ENCODE data around the gene ZXDC. TPM values are rescaled to one million over a fixed set of nuclear protein-coding genes. Genes with fewer than 3 reads are reported as not detected.

Gene ZXDC
- total and polyA plus RNA-seq, 2 donors from 2014 or later = 11.4 to 44.8 TPM

DNA sequence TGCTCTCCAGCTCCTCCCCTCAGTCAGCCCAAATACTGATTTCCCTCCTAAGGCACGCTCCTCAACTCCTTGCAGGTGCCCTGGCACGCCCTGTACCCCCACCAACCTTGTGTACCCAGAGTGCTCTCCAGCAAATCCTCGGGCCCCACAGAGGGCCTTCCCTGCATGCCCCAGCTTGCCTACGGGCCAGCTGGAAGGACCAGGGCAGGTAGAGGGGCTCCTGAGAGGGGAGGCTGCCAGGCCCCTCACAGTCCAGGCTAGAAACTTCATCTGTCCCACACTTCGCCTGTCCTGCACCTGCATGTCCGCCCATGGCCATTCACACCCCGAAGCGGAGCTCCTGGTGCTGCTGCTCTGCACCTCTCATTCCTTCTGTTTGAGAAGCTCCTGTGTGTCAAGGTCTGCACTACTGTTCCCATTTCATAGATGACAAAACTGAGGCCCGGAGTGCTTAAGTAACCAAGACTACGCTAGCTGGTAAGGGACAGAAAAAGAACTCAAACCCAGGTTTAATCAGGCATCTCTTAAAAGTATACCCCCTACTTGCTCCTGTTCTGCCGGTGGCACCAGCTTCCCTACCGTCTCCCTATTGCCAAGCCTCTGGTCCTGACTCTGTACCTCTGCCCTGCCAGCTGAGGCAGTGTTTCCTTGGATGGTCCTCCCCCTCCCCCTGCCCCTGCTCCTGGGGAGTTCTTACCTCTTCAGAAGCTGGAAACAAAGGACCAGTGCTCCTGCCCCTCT is 35.6 kb downstream of the ZXDC start:
- H3K27ac ChIP-seq (ENCODE audit: low read depth in 2 of 2, low read length in 2 of 2) = no peak overlapping the region
- FAIRE-seq = no peak
- intact Hi-C loops (cut with DNase I) = no loop called here
- H3K9me3 ChIP-seq (ENCODE audit: control insufficient read depth in 2 of 3, insufficient read depth in 1 of 3, low read length in 3 of 3) = no peaks in the 10 kb centered on the region
- no peaks in the 10 kb centered on the region for H3K4me1 ChIP-seq (ENCODE audit: control insufficient read depth in 2 of 3, insufficient read depth in 2 of 3, low read depth in 1 of 3, low read length in 3 of 3)
- no peaks in the 10 kb centered on the region for H3K27me3 ChIP-seq (ENCODE audit: control insufficient read depth, insufficient read depth, low read length)
- H3K4me3 ChIP-seq (ENCODE audit: low read length in 3 of 3) = no peak overlapping the region
- TF ChIP-seq, protein P1, sequence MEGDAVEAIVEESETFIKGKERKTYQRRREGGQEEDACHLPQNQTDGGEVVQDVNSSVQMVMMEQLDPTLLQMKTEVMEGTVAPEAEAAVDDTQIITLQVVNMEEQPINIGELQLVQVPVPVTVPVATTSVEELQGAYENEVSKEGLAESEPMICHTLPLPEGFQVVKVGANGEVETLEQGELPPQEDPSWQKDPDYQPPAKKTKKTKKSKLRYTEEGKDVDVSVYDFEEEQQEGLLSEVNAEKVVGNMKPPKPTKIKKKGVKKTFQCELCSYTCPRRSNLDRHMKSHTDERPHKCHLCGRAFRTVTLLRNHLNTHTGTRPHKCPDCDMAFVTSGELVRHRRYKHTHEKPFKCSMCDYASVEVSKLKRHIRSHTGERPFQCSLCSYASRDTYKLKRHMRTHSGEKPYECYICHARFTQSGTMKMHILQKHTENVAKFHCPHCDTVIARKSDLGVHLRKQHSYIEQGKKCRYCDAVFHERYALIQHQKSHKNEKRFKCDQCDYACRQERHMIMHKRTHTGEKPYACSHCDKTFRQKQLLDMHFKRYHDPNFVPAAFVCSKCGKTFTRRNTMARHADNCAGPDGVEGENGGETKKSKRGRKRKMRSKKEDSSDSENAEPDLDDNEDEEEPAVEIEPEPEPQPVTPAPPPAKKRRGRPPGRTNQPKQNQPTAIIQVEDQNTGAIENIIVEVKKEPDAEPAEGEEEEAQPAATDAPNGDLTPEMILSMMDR (IDR thresholded peaks at IDR 0.05; ENCODE audit: borderline replicate concordance, extremely low read depth, insufficient read depth) = no peak
- DNase-seq = peak in 3 of 5 donors; percentile 5 to 37 (median 32)
- no peak overlapping the region for H3K9ac ChIP-seq (ENCODE audit: low read length in 3 of 3)
- H3K36me3 ChIP-seq (ENCODE audit: control insufficient read depth in 2 of 3, insufficient read depth in 3 of 3, low read length in 3 of 3) = peaks cover 0 to 39% (median 9%) of the 10 kb centered on the region in 3 donors

DNA sequence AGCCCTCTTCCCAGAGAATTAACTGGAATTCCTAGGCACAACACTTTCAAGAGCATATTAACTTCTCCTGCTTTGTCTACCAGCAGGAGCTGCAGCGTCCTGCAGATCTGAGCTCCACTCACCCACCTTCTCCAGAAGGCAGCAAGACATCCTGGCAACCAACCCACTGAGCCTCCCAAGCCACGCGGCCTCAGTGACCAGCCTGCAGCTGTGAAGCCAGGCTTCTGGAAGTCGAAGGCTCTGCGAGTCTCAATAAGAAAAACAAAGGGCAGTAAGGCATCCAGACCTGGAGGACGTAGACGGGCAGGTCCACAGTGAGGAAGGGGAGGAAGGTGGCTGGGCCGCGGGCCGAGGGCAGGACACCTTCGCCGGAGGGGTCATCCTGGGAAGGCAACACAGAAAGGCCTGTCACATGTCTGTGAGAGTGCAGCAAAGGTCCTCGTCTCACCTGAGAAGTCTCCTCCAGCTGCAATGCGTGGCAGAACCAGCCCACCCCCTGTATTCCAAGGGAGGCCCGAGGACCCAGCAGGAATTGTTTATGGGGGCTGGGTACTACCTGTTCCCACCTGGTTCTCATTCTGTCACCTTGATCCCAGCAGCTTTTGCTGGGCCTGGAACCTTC is 36.2 kb downstream of the ZXDC start:
- Histone ChIP-seq H3K27me3 (ENCODE audit: control insufficient read depth, insufficient read depth, low read length) (no peaks in the 10 kb centered on the region), H3K9me3 (ENCODE audit: control insufficient read depth in 2 of 3, insufficient read depth in 1 of 3, low read length in 3 of 3) (no peaks in the 10 kb centered on the region), H3K36me3 (ENCODE audit: control insufficient read depth in 2 of 3, insufficient read depth in 3 of 3, low read length in 3 of 3) (peaks cover 0 to 39% (median 9%) of the 10 kb centered on the region in 3 donors), H3K27ac (ENCODE audit: low read depth in 2 of 2, low read length in 2 of 2) (no peak overlapping the region), H3K4me3 (ENCODE audit: low read length in 3 of 3) (no peak overlapping the region), H3K9ac (ENCODE audit: low read length in 3 of 3) (no peak overlapping the region), H3K4me1 (ENCODE audit: control insufficient read depth in 2 of 3, insufficient read depth in 2 of 3, low read depth in 1 of 3, low read length in 3 of 3) (no peaks in the 10 kb centered on the region)
- intact Hi-C loops (cut with DNase I) = no loop called here
- TF ChIP-seq, protein P1 (IDR thresholded peaks at IDR 0.05; ENCODE audit: borderline replicate concordance, extremely low read depth, insufficient read depth) = no peak
- DNase-seq (peak in 1 of 5 donors; percentile 48), FAIRE-seq (no peak)

DNA sequence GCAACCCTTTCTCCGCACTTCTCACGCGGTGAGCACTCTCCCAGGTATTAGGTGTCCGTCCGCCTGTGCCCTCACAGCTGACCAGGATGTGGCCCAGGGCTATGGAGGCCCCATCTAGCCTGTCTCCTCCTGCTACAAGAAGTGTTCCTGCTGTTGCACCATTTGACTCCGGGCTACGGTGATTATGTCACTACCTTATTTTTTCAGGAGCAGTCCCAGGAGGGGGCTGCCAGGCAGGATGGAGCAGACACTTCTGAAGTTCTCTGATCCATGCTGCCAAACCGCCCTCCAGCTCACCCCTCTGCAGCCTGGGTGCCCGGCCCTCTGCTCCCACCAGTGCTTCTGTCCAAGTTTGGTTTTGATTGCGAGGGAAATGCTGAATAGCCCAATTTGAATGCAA is 36.9 kb downstream of the ZXDC start:
- intact Hi-C loops (cut with DNase I) = no loop called here
- no peak for FAIRE-seq
- peaks cover 0 to 39% (median 9%) of the 10 kb centered on the region in 3 donors for H3K36me3 ChIP-seq (ENCODE audit: control insufficient read depth in 2 of 3, insufficient read depth in 3 of 3, low read length in 3 of 3)

More for the DNA sequence above, 36.9 kb downstream of the ZXDC start:
- H3K9me3 ChIP-seq (ENCODE audit: control insufficient read depth in 2 of 3, insufficient read depth in 1 of 3, low read length in 3 of 3) = no peaks in the 10 kb centered on the region
- no peaks in the 10 kb centered on the region for H3K4me1 ChIP-seq (ENCODE audit: control insufficient read depth in 2 of 3, insufficient read depth in 2 of 3, low read depth in 1 of 3, low read length in 3 of 3)
- no peak overlapping the region for H3K4me3 ChIP-seq (ENCODE audit: low read length in 3 of 3)
- no peak overlapping the region for H3K9ac ChIP-seq (ENCODE audit: low read length in 3 of 3)
- H3K27ac ChIP-seq (ENCODE audit: low read depth in 2 of 2, low read length in 2 of 2) = no peak overlapping the region
- H3K27me3 ChIP-seq (ENCODE audit: control insufficient read depth, insufficient read depth, low read length) = no peaks in the 10 kb centered on the region
- TF ChIP-seq, protein P1 (IDR thresholded peaks at IDR 0.05; ENCODE audit: borderline replicate concordance, extremely low read depth, insufficient read depth) = no peak
- DNase-seq = peak in 1 of 5 donors; percentile 5
